HG02884 (cell line): ENCODE results near the gene LIMS2.

Source experiments
- ATAC-seq: cut with Tn5 transposase; IDR thresholded peaks from one replicate; pipeline ENCODE4 v1.9.1; 2021; ENCODE audit warnings: mild to moderate bottlenecking, moderate library complexity; ENCODE audit not compliant: unreplicated experiment

LIMS2 gene

GRCh38 chr2:127634626-127635379, 40.5 kb downstream of the LIMS2 start:
- no peak for ATAC-seq

- no peak for ATAC-seq
Observed at GRCh38 chr2:127634066-127634617, 41.2 kb downstream of the LIMS2 start.

- ATAC-seq = no peak
Observed at GRCh38 chr2:127633556-127634065, 41.7 kb downstream of the LIMS2 start.

- peak; percentile 50 for ATAC-seq
Observed at GRCh38 chr2:127632592-127633489, 42.5 kb downstream of the LIMS2 start.

- no peak for ATAC-seq
Observed at GRCh38 chr2:127631997-127632581, 43.2 kb downstream of the LIMS2 start.

GRCh38 chr2:127631541-127631996, 43.8 kb downstream of the LIMS2 start:
- ATAC-seq = no peak

GRCh38 chr2:127630864-127631540, 44.3 kb downstream of the LIMS2 start:
- ATAC-seq = no peak

GRCh38 chr2:127630096-127630863, 45.0 kb downstream of the LIMS2 start:
- ATAC-seq = no peak

- ATAC-seq = no peak
Observed at GRCh38 chr2:127629637-127630036, 45.7 kb downstream of the LIMS2 start.

- ATAC-seq = no peak
Observed at GRCh38 chr2:127628767-127629614, 46.3 kb downstream of the LIMS2 start.

GRCh38 chr2:127627740-127628571, 47.4 kb downstream of the LIMS2 start:
- no peak for ATAC-seq

GRCh38 chr2:127626917-127627739, 48.2 kb downstream of the LIMS2 start:
- ATAC-seq = no peak

GRCh38 chr2:127626175-127626574, 49.2 kb downstream of the LIMS2 start:
- ATAC-seq = no peak

- no peak for ATAC-seq
Observed at GRCh38 chr2:127625572-127625951, 49.8 kb downstream of the LIMS2 start.

- ATAC-seq = no peak
Observed at GRCh38 chr2:127624756-127625571, 50.4 kb downstream of the LIMS2 start.

- ATAC-seq = no peak
Observed at GRCh38 chr2:127624320-127624755, 51.0 kb downstream of the LIMS2 start.
